ENCODE measurements around the gene GPAT3.

DNA sequence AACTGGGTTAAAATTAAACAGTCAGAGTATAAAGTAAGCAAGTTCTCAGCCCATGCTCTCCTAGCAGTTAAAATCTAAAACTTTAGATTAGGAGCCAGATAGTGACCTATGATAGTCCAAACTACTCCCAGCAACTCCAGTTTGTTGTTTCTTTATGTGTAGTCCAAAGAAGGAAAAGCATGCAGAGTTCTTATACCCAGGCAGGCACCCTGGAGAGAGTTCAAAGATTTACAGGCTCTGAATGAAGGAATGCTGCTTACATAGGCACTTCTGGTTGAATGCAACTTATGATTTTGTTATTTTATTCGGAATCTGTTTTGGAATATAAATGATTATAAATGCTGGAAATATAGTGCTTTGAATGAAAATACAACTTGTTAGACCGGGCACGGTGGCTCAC is 67.2 kb downstream of the GPAT3 start:
- TF ChIP-seq, protein P1, sequence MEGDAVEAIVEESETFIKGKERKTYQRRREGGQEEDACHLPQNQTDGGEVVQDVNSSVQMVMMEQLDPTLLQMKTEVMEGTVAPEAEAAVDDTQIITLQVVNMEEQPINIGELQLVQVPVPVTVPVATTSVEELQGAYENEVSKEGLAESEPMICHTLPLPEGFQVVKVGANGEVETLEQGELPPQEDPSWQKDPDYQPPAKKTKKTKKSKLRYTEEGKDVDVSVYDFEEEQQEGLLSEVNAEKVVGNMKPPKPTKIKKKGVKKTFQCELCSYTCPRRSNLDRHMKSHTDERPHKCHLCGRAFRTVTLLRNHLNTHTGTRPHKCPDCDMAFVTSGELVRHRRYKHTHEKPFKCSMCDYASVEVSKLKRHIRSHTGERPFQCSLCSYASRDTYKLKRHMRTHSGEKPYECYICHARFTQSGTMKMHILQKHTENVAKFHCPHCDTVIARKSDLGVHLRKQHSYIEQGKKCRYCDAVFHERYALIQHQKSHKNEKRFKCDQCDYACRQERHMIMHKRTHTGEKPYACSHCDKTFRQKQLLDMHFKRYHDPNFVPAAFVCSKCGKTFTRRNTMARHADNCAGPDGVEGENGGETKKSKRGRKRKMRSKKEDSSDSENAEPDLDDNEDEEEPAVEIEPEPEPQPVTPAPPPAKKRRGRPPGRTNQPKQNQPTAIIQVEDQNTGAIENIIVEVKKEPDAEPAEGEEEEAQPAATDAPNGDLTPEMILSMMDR (IDR thresholded peaks at IDR 0.05), result no peak
- no peak for TF ChIP-seq EP300 (IDR thresholded peaks at IDR 0.05)

All from esophagus muscularis mucosa (tissue), 3 donors.